Endothelial cell of umbilical vein (primary cell): ENCODE data around the gene ANKS1B. TPM values are rescaled to one million over a fixed set of nuclear protein-coding genes. Genes with fewer than 3 reads are reported as not detected.

Experiments
- BruUV-seq: library from RNA; stranded (reverse); fragments of 400-500 nt; replicated peaks from 2 replicates; lab custom pipeline; 2021; lab: Mats Ljungman, UMichigan
- CTCF ChIA-PET: fragments of 300-600, 350-600 bp; sonication (Branson Sonifier 250); formaldehyde crosslinking; loops from one replicate; lab custom pipeline; 2021; ENCODE audit warnings: antibody characterized with exemption, inconsistent platforms; lab: Charles Lee
- POLR2A ChIA-PET: fragments of 300-600, 350-600 bp; sonication (Branson Sonifier 250); formaldehyde crosslinking; loops from one replicate; lab custom pipeline; 2021; ENCODE audit warnings: antibody characterized with exemption, inconsistent platforms; lab: Charles Lee
- DNase-seq: peaks from one replicate; pipeline ENCODE4 v3.0.0-alpha.2; 2011; ENCODE audit warnings: low read depth, low spot score
- FAIRE-seq: peaks from 2 replicates; lab custom pipeline; 2011; peaks lifted over from hg19 to GRCh38; lab: Jason Lieb, UNC
- H2AFZ ChIP-seq: 2 replicates; pipeline ENCODE4 v1.6.0; 2012; ENCODE audit warnings: low read depth, low read length, control low read depth, inconsistent platforms
- H3K27ac ChIP-seq: 2 replicates; pipeline ENCODE4 v1.5.1; 2011; ENCODE audit warnings: low read depth, mild to moderate bottlenecking, control low read depth, low read length, moderate library complexity; ENCODE audit not compliant: insufficient read depth
- H3K27me3 ChIP-seq, 2 experiments: 2 replicates each; pipeline versions ENCODE4 v1.6.0 to v1.6.1; 2011; ENCODE audit warnings: low read length in 2 of 2, mixed read lengths in 1 of 2; ENCODE audit not compliant: control insufficient read depth in 2 of 2, insufficient read depth in 2 of 2
- H3K36me3 ChIP-seq, 2 experiments: 2 replicates in 1 of 2; 3 replicates in 1 of 2; pipeline ENCODE4 v1.5.1; 2011; ENCODE audit warnings: low read length in 2 of 2, mild to moderate bottlenecking in 1 of 2, moderate library complexity in 1 of 2; ENCODE audit not compliant: control insufficient read depth in 2 of 2, insufficient read depth in 2 of 2; ENCODE audit errors: extremely low read depth in 1 of 2
- H3K4me1 ChIP-seq: 3 replicates; pipeline ENCODE4 v1.5.1; 2011; ENCODE audit warnings: mild to moderate bottlenecking, low read length; ENCODE audit not compliant: control insufficient read depth, insufficient read depth; ENCODE audit errors: extremely low read depth
- H3K4me2 ChIP-seq: 2 replicates; pipeline ENCODE4 v1.6.1; 2011; ENCODE audit warnings: low read length, control low read depth, mixed read lengths; ENCODE audit not compliant: insufficient read depth
- H3K4me3 ChIP-seq, 3 experiments: fragments of 200-600 bp in 1 of 3; sonication (generic), shearing (Covaris generic) in 1 of 3; replicated peaks in 1 of 3; 2 replicates each; pipeline ENCODE4 v1.5.1; 2011 to 2016; ENCODE audit warnings: control low read depth in 3 of 3, low read length in 3 of 3, mild to moderate bottlenecking in 2 of 3, inconsistent platforms in 1 of 3, low read depth in 1 of 3, moderate library complexity in 1 of 3; ENCODE audit not compliant: insufficient read depth in 1 of 3
- H3K79me2 ChIP-seq: 2 replicates; pipeline ENCODE4 v1.6.0; 2012; ENCODE audit warnings: low read length, inconsistent platforms; ENCODE audit not compliant: control insufficient read depth, insufficient read depth
- H3K9ac ChIP-seq: replicated peaks from 2 replicates; pipeline ENCODE3; 2011; ENCODE audit warnings: low read length, control low read depth; ENCODE audit not compliant: insufficient read depth; ENCODE audit errors: extremely low read depth
- H3K9me1 ChIP-seq: replicated peaks from 3 replicates; pipeline ENCODE4 v1.6.0; 2011; ENCODE audit warnings: mild to moderate bottlenecking, low read length; ENCODE audit not compliant: control insufficient read depth, insufficient read depth; ENCODE audit errors: extremely low read depth
- H3K9me3 ChIP-seq: replicated peaks from 2 replicates; pipeline ENCODE4 v1.5.1; 2012; ENCODE audit warnings: low read length, inconsistent platforms; ENCODE audit not compliant: control insufficient read depth, insufficient read depth
- H4K20me1 ChIP-seq: replicated peaks from 2 replicates; pipeline ENCODE3; 2011; ENCODE audit warnings: mild to moderate bottlenecking, low read length; ENCODE audit not compliant: control insufficient read depth, insufficient read depth; ENCODE audit errors: extremely low read depth
- CTCF ChIP-seq, 2 donors: IDR thresholded peaks; 1 replicate in 1 of 2; 2 replicates in 1 of 2; pipeline ENCODE4 v1.5.1; 2011; ENCODE audit warnings: low read length in 2 of 2, mild to moderate bottlenecking in 2 of 2, moderate library complexity in 2 of 2, control low read depth in 1 of 2, inconsistent platforms in 1 of 2, low read depth in 1 of 2; ENCODE audit not compliant: insufficient read depth in 1 of 2; ENCODE audit errors: extremely low read depth in 1 of 2
- EZH2 ChIP-seq: IDR thresholded peaks from 2 replicates; pipeline ENCODE4 v1.6.1; 2012; ENCODE audit warnings: borderline replicate concordance, low read depth, mild to moderate bottlenecking, moderate library complexity, low read length, inconsistent platforms; ENCODE audit not compliant: severe bottlenecking
- FOS ChIP-seq: IDR thresholded peaks from 2 replicates; pipeline ENCODE4 v1.6.1; 2011; ENCODE audit warnings: mild to moderate bottlenecking, low read length, moderate library complexity, borderline replicate concordance; ENCODE audit not compliant: insufficient read depth
- GATA2 ChIP-seq: IDR thresholded peaks from 2 replicates; pipeline ENCODE4 v1.7.0; 2011; ENCODE audit warnings: low read depth, mild to moderate bottlenecking, moderate library complexity, mixed read lengths, low read length; ENCODE audit not compliant: insufficient read length, insufficient read depth
- JUN ChIP-seq: IDR thresholded peaks from 2 replicates; pipeline ENCODE4 v1.6.1; 2011; ENCODE audit warnings: borderline replicate concordance, low read depth; ENCODE audit not compliant: insufficient read length, insufficient read depth
- MAX ChIP-seq: IDR thresholded peaks from 2 replicates; pipeline ENCODE4 v1.6.1; 2011; ENCODE audit not compliant: insufficient read depth, insufficient read length
- POLR2AphosphoS5 ChIP-seq: IDR thresholded peaks from 2 replicates; pipeline ENCODE4 v1.6.1; 2012; ENCODE audit warnings: low read depth, mild to moderate bottlenecking, control low read depth, low read length, moderate library complexity; ENCODE audit not compliant: insufficient read depth
- dilution Hi-C: fragments of 300-500 bp; cut with MboI; formaldehyde crosslinking; loops from one replicate; pipeline ENCODE4 v1.15.0; 2019; ENCODE audit warnings: low sequenced_read_pairs; ENCODE audit not compliant: extremely low pct_ligation_motif_present
- intact Hi-C: fragments of 100-400 bp; cut with micrococcal nuclease; formaldehyde crosslinking; loops from one replicate; pipeline ENCODE4 v1.10.0; 2022
- polyA plus RNA-seq, 4 experiments: library from polyadenylated mRNA; depleted of rRNA in 3 of 4; stranded (reverse) in 3 of 4; unstranded in 1 of 4; fragments of >200 nt; gene quantifications; 2 replicates each; pipeline versions ENCODE4 v1.2.1 to v1.2.3, GENCODE V29; 2011 to 2012; ENCODE audit warnings: missing spikeins in 1 of 4
- total RNA-seq: library from RNA; stranded (reverse); gene quantifications from 2 replicates; pipeline ENCODE4 v1.2.3, GENCODE V29; 2021

The ANKS1B gene
- total and polyA plus RNA-seq, 2 donors (not counting 3 experiments of a cell fraction or from before 2014, with no cell fraction given), result 0.15 to 0.38 TPM

GRCh38 chr12:98752726-98753125, 1232.0 kb downstream of the ANKS1B start:
- Histone ChIP-seq H2AFZ (no peak overlapping the region), H4K20me1 (no peaks in the 10 kb centered on the region), H3K9me1 (no peaks in the 10 kb centered on the region), H3K36me3 (no peaks in the 10 kb centered on the region), H3K79me2 (no peaks in the 10 kb centered on the region), H3K27me3 (peaks cover 0 to under 1% of the 10 kb centered on the region in 2 experiments), H3K27ac (no peak overlapping the region), H3K4me3 (no peak overlapping the region), H3K4me2 (no peak overlapping the region), H3K9ac (no peak overlapping the region), H3K9me3 (no peaks in the 10 kb centered on the region), H3K4me1 (no peaks in the 10 kb centered on the region)
- CTCF ChIA-PET, result no interaction called here
- no peak for TF ChIP-seq GATA2
- TF ChIP-seq CTCF (IDR thresholded peaks at IDR 0.05; ENCODE audit: extremely low read depth in 1 of 2, insufficient read depth in 1 of 2, low read depth in 1 of 2, low read length in 2 of 2), result no peak
- TF ChIP-seq EZH2, result no peak
- TF ChIP-seq POLR2AphosphoS5, result no peak
- no peak for TF ChIP-seq FOS
- no peak for TF ChIP-seq MAX
- TF ChIP-seq JUN, result no peak
- dilution Hi-C loops, result no loop called here
- no peak for FAIRE-seq
- no TSS peak for BruUV-seq
- POLR2A ChIA-PET, result no interaction called here
- intact Hi-C loops, result no loop called here
- DNase-seq, result no peak
